ENCODE results near the gene RGR.

RGR gene

GRCh38 chr10:84232376-84232775, 12.5 kb upstream of the RGR start:
- FAIRE-seq (no peak), DNase-seq (ENCODE audit: insufficient read length, low spot score) (no peak)
- TF ChIP-seq SPI1 (IDR thresholded peaks at IDR 0.05; ENCODE audit: low read depth, low read length) (no peak), PAX5 (IDR thresholded peaks at IDR 0.05; ENCODE audit: insufficient read depth, low read length, severe bottlenecking) (no peak), POLR2A (IDR thresholded peaks at IDR 0.05; ENCODE audit: low read depth, low read length) (no peak), POU2F2 (IDR thresholded peaks at IDR 0.05; ENCODE audit: low read depth, low read length) (no peak), TAF1 (IDR thresholded peaks at IDR 0.05; ENCODE audit: low read depth, low read length) (no peak), POLR2AphosphoS5 (IDR thresholded peaks at IDR 0.05; ENCODE audit: low read depth, low read length) (no peak)

- no peak for FAIRE-seq
Observed at GRCh38 chr10:84233940-84234339, 10.9 kb upstream of the RGR start.

GRCh38 chr10:84234479-84234878, 10.4 kb upstream of the RGR start:
- no peak for FAIRE-seq
- DNase-seq (ENCODE audit: insufficient read length, low spot score), result no peak
- no peak for TF ChIP-seq POLR2A (IDR thresholded peaks at IDR 0.05; ENCODE audit: low read depth, low read length)
- no peak for TF ChIP-seq POLR2AphosphoS5 (IDR thresholded peaks at IDR 0.05; ENCODE audit: low read depth, low read length)
- no peak for TF ChIP-seq POU2F2 (IDR thresholded peaks at IDR 0.05; ENCODE audit: low read depth, low read length)
- no peak for TF ChIP-seq SPI1 (IDR thresholded peaks at IDR 0.05; ENCODE audit: low read depth, low read length)
- no peak for TF ChIP-seq PAX5 (IDR thresholded peaks at IDR 0.05; ENCODE audit: insufficient read depth, low read length, severe bottlenecking)
- no peak for TF ChIP-seq TAF1 (IDR thresholded peaks at IDR 0.05; ENCODE audit: low read depth, low read length)

More at GRCh38 chr10:84233940-84234339, 10.9 kb upstream of the RGR start:
- DNase-seq (ENCODE audit: insufficient read length, low spot score), result no peak
- TF ChIP-seq POU2F2 (IDR thresholded peaks at IDR 0.05; ENCODE audit: low read depth, low read length) (no peak), POLR2A (IDR thresholded peaks at IDR 0.05; ENCODE audit: low read depth, low read length) (no peak), POLR2AphosphoS5 (IDR thresholded peaks at IDR 0.05; ENCODE audit: low read depth, low read length) (no peak), TAF1 (IDR thresholded peaks at IDR 0.05; ENCODE audit: low read depth, low read length) (no peak), PAX5 (IDR thresholded peaks at IDR 0.05; ENCODE audit: insufficient read depth, low read length, severe bottlenecking) (no peak), SPI1 (IDR thresholded peaks at IDR 0.05; ENCODE audit: low read depth, low read length) (no peak)

GRCh38 chr10:84235096-84235495, 9.8 kb upstream of the RGR start:
- no peak for DNase-seq (ENCODE audit: insufficient read length, low spot score)
- FAIRE-seq, result no peak
- no peak for TF ChIP-seq PAX5 (IDR thresholded peaks at IDR 0.05; ENCODE audit: insufficient read depth, low read length, severe bottlenecking)
- no peak for TF ChIP-seq POLR2A (IDR thresholded peaks at IDR 0.05; ENCODE audit: low read depth, low read length)
- no peak for TF ChIP-seq SPI1 (IDR thresholded peaks at IDR 0.05; ENCODE audit: low read depth, low read length)
- no peak for TF ChIP-seq TAF1 (IDR thresholded peaks at IDR 0.05; ENCODE audit: low read depth, low read length)
- no peak for TF ChIP-seq POU2F2 (IDR thresholded peaks at IDR 0.05; ENCODE audit: low read depth, low read length)
- no peak for TF ChIP-seq POLR2AphosphoS5 (IDR thresholded peaks at IDR 0.05; ENCODE audit: low read depth, low read length)

GRCh38 chr10:84236807-84237198, 8.1 kb upstream of the RGR start:
- FAIRE-seq, result no peak
- TF ChIP-seq TAF1 (IDR thresholded peaks at IDR 0.05; ENCODE audit: low read depth, low read length) (no peak), SPI1 (IDR thresholded peaks at IDR 0.05; ENCODE audit: low read depth, low read length) (no peak), POLR2AphosphoS5 (IDR thresholded peaks at IDR 0.05; ENCODE audit: low read depth, low read length) (no peak), POLR2A (IDR thresholded peaks at IDR 0.05; ENCODE audit: low read depth, low read length) (no peak), POU2F2 (IDR thresholded peaks at IDR 0.05; ENCODE audit: low read depth, low read length) (no peak), PAX5 (IDR thresholded peaks at IDR 0.05; ENCODE audit: insufficient read depth, low read length, severe bottlenecking) (no peak)
- no peak for DNase-seq (ENCODE audit: insufficient read length, low spot score)

GRCh38 chr10:84237199-84238051, 7.4 kb upstream of the RGR start:
- DNase-seq (ENCODE audit: insufficient read length, low spot score), result no peak
- no peak for TF ChIP-seq POLR2AphosphoS5 (IDR thresholded peaks at IDR 0.05; ENCODE audit: low read depth, low read length)
- TF ChIP-seq POLR2A (IDR thresholded peaks at IDR 0.05; ENCODE audit: low read depth, low read length), result no peak
- TF ChIP-seq POU2F2 (IDR thresholded peaks at IDR 0.05; ENCODE audit: low read depth, low read length), result no peak
- TF ChIP-seq TAF1 (IDR thresholded peaks at IDR 0.05; ENCODE audit: low read depth, low read length), result no peak
- no peak for TF ChIP-seq SPI1 (IDR thresholded peaks at IDR 0.05; ENCODE audit: low read depth, low read length)
- no peak for TF ChIP-seq PAX5 (IDR thresholded peaks at IDR 0.05; ENCODE audit: insufficient read depth, low read length, severe bottlenecking)
- no peak for FAIRE-seq

GRCh38 chr10:84238909-84239308, 5.9 kb upstream of the RGR start:
- no peak for FAIRE-seq
- TF ChIP-seq POU2F2 (IDR thresholded peaks at IDR 0.05; ENCODE audit: low read depth, low read length), result no peak
- TF ChIP-seq PAX5 (IDR thresholded peaks at IDR 0.05; ENCODE audit: insufficient read depth, low read length, severe bottlenecking), result no peak
- no peak for TF ChIP-seq TAF1 (IDR thresholded peaks at IDR 0.05; ENCODE audit: low read depth, low read length)
- no peak for TF ChIP-seq POLR2AphosphoS5 (IDR thresholded peaks at IDR 0.05; ENCODE audit: low read depth, low read length)
- no peak for TF ChIP-seq POLR2A (IDR thresholded peaks at IDR 0.05; ENCODE audit: low read depth, low read length)
- TF ChIP-seq SPI1 (IDR thresholded peaks at IDR 0.05; ENCODE audit: low read depth, low read length), result no peak
- DNase-seq (ENCODE audit: insufficient read length, low spot score), result no peak

GRCh38 chr10:84241185-84241790, 3.6 kb upstream of the RGR start, which contains the start of gene LRIT1:
LRIT1 (minus strand) TSS chr10:84241546; CDS start chr10:84241439, 107 bp downstream.
- DNase-seq (ENCODE audit: insufficient read length, low spot score) (no peak), FAIRE-seq (no peak)
- TF ChIP-seq POLR2AphosphoS5 (IDR thresholded peaks at IDR 0.05; ENCODE audit: low read depth, low read length) (no peak), SPI1 (IDR thresholded peaks at IDR 0.05; ENCODE audit: low read depth, low read length) (no peak), PAX5 (IDR thresholded peaks at IDR 0.05; ENCODE audit: insufficient read depth, low read length, severe bottlenecking) (no peak), POLR2A (IDR thresholded peaks at IDR 0.05; ENCODE audit: low read depth, low read length) (no peak), TAF1 (IDR thresholded peaks at IDR 0.05; ENCODE audit: low read depth, low read length) (no peak), POU2F2 (IDR thresholded peaks at IDR 0.05; ENCODE audit: low read depth, low read length) (no peak)

GRCh38 chr10:84243759-84244158, 1.1 kb upstream of the RGR start:
- no peak for TF ChIP-seq POLR2A (IDR thresholded peaks at IDR 0.05; ENCODE audit: low read depth, low read length)
- no peak for TF ChIP-seq TAF1 (IDR thresholded peaks at IDR 0.05; ENCODE audit: low read depth, low read length)
- TF ChIP-seq POU2F2 (IDR thresholded peaks at IDR 0.05; ENCODE audit: low read depth, low read length), result no peak
- no peak for TF ChIP-seq SPI1 (IDR thresholded peaks at IDR 0.05; ENCODE audit: low read depth, low read length)
- TF ChIP-seq POLR2AphosphoS5 (IDR thresholded peaks at IDR 0.05; ENCODE audit: low read depth, low read length), result no peak
- no peak for TF ChIP-seq PAX5 (IDR thresholded peaks at IDR 0.05; ENCODE audit: insufficient read depth, low read length, severe bottlenecking)
- no peak for DNase-seq (ENCODE audit: insufficient read length, low spot score)
- no peak for FAIRE-seq

Measured in GM12891 (cell line).